Psoas muscle (tissue), 8 donors: ENCODE data around the gene CTIF. TPM values are rescaled to one million over a fixed set of nuclear protein-coding genes. Genes with fewer than 3 reads are reported as not detected.
A peak's percentile ranks its signal among the peaks of the same experiment; 100 is the strongest.

Source experiments
- ATAC-seq, 4 donors: fragments of 200-7000 bp; cut with Tn5 transposase; one replicate each; pipeline ENCODE4 v1.9.1; 2020; ENCODE audit warnings: moderate library complexity in 3 of 4, mild to moderate bottlenecking in 2 of 4
- DNase-seq, 2 donors: peaks; one replicate each; pipeline ENCODE4 v3.0.0-alpha.2; 2020
- H3K27ac ChIP-seq: fragments of 200-600 bp; one replicate; pipeline ENCODE4 v1.8.0; 2022
- H3K27me3 ChIP-seq, 3 donors: fragments of 200-600 bp in 1 of 3; one replicate each; pipeline versions ENCODE4 v1.6.1 to v1.8.0; 2013 to 2022; ENCODE audit warnings: low read length in 2 of 3, mild to moderate bottlenecking in 2 of 3, moderate library complexity in 1 of 3; ENCODE audit not compliant: insufficient read depth in 3 of 3
- H3K36me3 ChIP-seq, 2 donors: fragments of 200-600 bp in 1 of 2; one replicate each; pipeline versions ENCODE4 v1.6.1 to v1.8.0; 2013 to 2022; ENCODE audit warnings: low read depth in 1 of 2, mild to moderate bottlenecking in 1 of 2, moderate library complexity in 1 of 2; ENCODE audit not compliant: insufficient read depth in 1 of 2
- H3K4me1 ChIP-seq: fragments of 200-600 bp; one replicate; pipeline ENCODE4 v1.8.0; 2022
- H3K4me3 ChIP-seq: fragments of 200-600 bp; one replicate; pipeline ENCODE4 v1.8.0; 2022; ENCODE audit warnings: mild to moderate bottlenecking
- H3K9me3 ChIP-seq: fragments of 200-600 bp; one replicate; pipeline ENCODE4 v1.8.0; 2022
- CTCF ChIP-seq: fragments of 200-600 bp; IDR thresholded peaks from one replicate; pipeline ENCODE4 v1.8.0; 2022; ENCODE audit warnings: antibody characterized with exemption
- WGBS, 3 donors: extraction: QIAGEN DNeasy Blood & Tissue Kit; methylation state at CpG; one replicate each; pipeline versions ENCODE4 v1.1.6 to v1.1.7; 2013; 5-methylcytosine and 5-hydroxymethylcytosine counted together
- intact Hi-C, 2 donors: fragments of 100-400 bp; cut with DNase I; formaldehyde crosslinking; loops; one replicate each; pipeline versions ENCODE4 v1.11.0 to v1.14.2; 2022
- polyA plus RNA-seq, 3 donors: library from polyadenylated mRNA; stranded (reverse); fragments of 200-250 nt; gene quantifications; one replicate each; pipeline ENCODE4 v1.2.3, GENCODE V29; 2013
- total RNA-seq, 4 donors: library from RNA; stranded (reverse); fragmentation: NEBNext Ultra II Directional in 2 of 4; extraction: Animal tissue kit (Norgen Biotek cat#: 25700) in 2 of 4; gene quantifications; one replicate each; pipeline versions ENCODE4 v1.2.1 to v1.2.4, GENCODE V29; 2021 to 2023
- donor health status: healthy with polysubstance abuse.
- donor health status: DM: no; HTN: no; CAD: no; lungs with moderate emphysema.
- donor health status: Bipolar disorder and iron deficiency.
- donor health status: healthy.
- donor health status: DM: yes; HTN: yes; CAD: no.
- donor health status: DM: no; HTN: no; CAD: no.
- donor health status: DM: no; HTN: no; CAD: no.
- donor health status: DM: yes; HTN: yes; CAD: no.

CTIF gene
- total and polyA plus RNA-seq, 7 donors, result 11.3 to 40.5 (median 26.9) TPM

GRCh38 chr18:48611785-48612480 is 73.1 kb downstream of the CTIF start:
- peaks cover 51% of the 10 kb centered on the region for H3K4me1 ChIP-seq

GRCh38 chr18:48612511-48612910 is 73.7 kb downstream of the CTIF start:
- DNase-seq, result no peak
- no peaks in the 10 kb centered on the region for H3K27me3 ChIP-seq
- no peak for ATAC-seq
- peaks cover 46% of the 10 kb centered on the region for H3K4me1 ChIP-seq
- TF ChIP-seq CTCF, result no peak
- H3K27ac ChIP-seq, result no peak overlapping the region
- no peak overlapping the region for H3K4me3 ChIP-seq
- H3K9me3 ChIP-seq, result no peaks in the 10 kb centered on the region
- intact Hi-C loops, result no loop called here
- WGBS, 3 donors, result 93 to 100% (median 95%) methylated on average over 6 of the region's 6 CpGs
- H3K36me3 ChIP-seq, result no peaks in the 10 kb centered on the region

More at GRCh38 chr18:48611785-48612480, 73.1 kb downstream of the CTIF start:
- Histone ChIP-seq H3K36me3 (no peaks in the 10 kb centered on the region), H3K9me3 (no peaks in the 10 kb centered on the region), H3K4me3 (no peak overlapping the region), H3K27ac (no peak overlapping the region), H3K27me3 (no peaks in the 10 kb centered on the region)
- intact Hi-C loops, result no loop called here
- DNase-seq (no peak), ATAC-seq (no peak)
- no peak for TF ChIP-seq CTCF
- WGBS, 3 donors, result 59 to 77% (median 61%) methylated on average over 10 of the region's 10 CpGs

- Histone ChIP-seq H3K4me1 (peaks cover 42% of the 10 kb centered on the region), H3K27me3 (no peaks in the 10 kb centered on the region), H3K9me3 (no peaks in the 10 kb centered on the region), H3K4me3 (no peak overlapping the region), H3K27ac (no peak overlapping the region), H3K36me3 (no peaks in the 10 kb centered on the region)
- ATAC-seq, result no peak
- DNase-seq, result no peak
- WGBS, 3 donors, result 64 to 75% (median 66%) methylated on average over 4 of the region's 4 CpGs
- TF ChIP-seq CTCF, result no peak
- intact Hi-C loops, result no loop called here
These were observed 74.1 kb downstream of the CTIF start for GRCh38 chr18:48612917-48613316.

- WGBS, 3 donors, result 46 to 62% (median 52%) methylated on average over 15 of the region's 15 CpGs
- ATAC-seq (peak in 2 of 4 donors; percentile 21 to 43), DNase-seq (peak; percentile 53 to 72)
- no peak overlapping the region for H3K27ac ChIP-seq
- intact Hi-C loops, result no loop called here
- H3K36me3 ChIP-seq, result no peaks in the 10 kb centered on the region
- H3K4me1 ChIP-seq, result peaks cover 33% of the 10 kb centered on the region
- no peak for TF ChIP-seq CTCF
- no peak overlapping the region for H3K4me3 ChIP-seq
- no peaks in the 10 kb centered on the region for H3K27me3 ChIP-seq
- H3K9me3 ChIP-seq, result no peaks in the 10 kb centered on the region
These were observed 75.0 kb downstream of the CTIF start for GRCh38 chr18:48613589-48614404.
